Medulla oblongata (tissue), 1 donor: ENCODE data around the gene CLP1.
"Not testable (repeated sequence)": the region's sequence is repeated elsewhere in the genome, so short reads cannot be mapped to it uniquely, and the experiment has no call there.

Source experiments
- DNase-seq: peaks from one replicate; pipeline ENCODE4 v3.0.0-alpha.2; 2015; ENCODE audit errors: extremely low spot score

Gene CLP1

GRCh38 chr11:57641011-57641807, 16.4 kb upstream of the CLP1 start:
- DNase-seq: peak; percentile 67

- no peak for DNase-seq
These were observed 13.8 kb upstream of the CLP1 start for GRCh38 chr11:57643802-57644201.

- DNase-seq: peak; percentile 88
These were observed 12.5 kb upstream of the CLP1 start for GRCh38 chr11:57644748-57645688.

GRCh38 chr11:57645689-57646085, 11.9 kb upstream of the CLP1 start:
- DNase-seq: no peak

GRCh38 chr11:57646194-57646798, 11.3 kb upstream of the CLP1 start:
- DNase-seq: no peak

GRCh38 chr11:57646799-57647303, 10.7 kb upstream of the CLP1 start:
- no peak for DNase-seq

GRCh38 chr11:57647372-57647771, 10.2 kb upstream of the CLP1 start:
- DNase-seq: no peak

GRCh38 chr11:57647960-57648800, 9.4 kb upstream of the CLP1 start:
- no peak for DNase-seq

- peak; percentile 40 for DNase-seq
These were observed 8.5 kb upstream of the CLP1 start for GRCh38 chr11:57648801-57649735.

GRCh38 chr11:57649826-57650738, 7.5 kb upstream of the CLP1 start, which contains the start of gene YPEL4:
TSS of gene YPEL4 (minus strand) at chr11:57649912. CDS start at chr11:57647107, 2,805 bp downstream.
- peak; percentile 82 for DNase-seq

GRCh38 chr11:57650739-57651090, 6.8 kb upstream of the CLP1 start:
- DNase-seq: no peak

GRCh38 chr11:57651408-57651807, 6.2 kb upstream of the CLP1 start:
- DNase-seq: no peak

- not testable (repeated sequence) for DNase-seq
These were observed 5.3 kb upstream of the CLP1 start for GRCh38 chr11:57652230-57652629.

- no peak for DNase-seq
These were observed 4.9 kb upstream of the CLP1 start for GRCh38 chr11:57652662-57653061.

- no peak for DNase-seq
These were observed 4.4 kb upstream of the CLP1 start for GRCh38 chr11:57653163-57653562.

- no peak for DNase-seq
These were observed 723 bp upstream of the CLP1 start for GRCh38 chr11:57656885-57657193.

GRCh38 chr11:57658023-57658361, 430 bp downstream of the CLP1 start:
- DNase-seq: no peak

GRCh38 chr11:57659669-57660068, 2.1 kb downstream of the CLP1 start:
- DNase-seq: no peak

- no peak for DNase-seq
These were observed 5.3 kb downstream of the CLP1 start for GRCh38 chr11:57662893-57663292.
